Measurements from ENCODE around the gene TM7SF2. TPM values are rescaled to one million over a fixed set of nuclear protein-coding genes. Genes with fewer than 3 reads are reported as not detected.
"Not testable (repeated sequence)": the region's sequence is repeated elsewhere in the genome, so short reads cannot be mapped to it uniquely, and the experiment has no call there.

Gene TM7SF2
- total and polyA plus RNA-seq, 11 donors: 17.6 to 752 (median 74.6) TPM

- no peak for ATAC-seq
- no peak overlapping the region for H3K4me3 ChIP-seq
- intact Hi-C loops (cut with DNase I): no loop called here
- H3K9me3 ChIP-seq: peaks cover 0 to 1% (median 0%) of the 10 kb centered on the region in 12 donors
- H3K4me1 ChIP-seq: no peaks in the 10 kb centered on the region
- 82 to 86% (median 85%) methylated on average over 7 of the region's 7 CpGs for WGBS, 4 donors
- no peaks in the 10 kb centered on the region for H3K27me3 ChIP-seq
- H3K27ac ChIP-seq: no peak overlapping the region
- no peaks in the 10 kb centered on the region for H3K36me3 ChIP-seq
- no peak for DNase-seq
- no peak for TF ChIP-seq POLR2A (IDR thresholded peaks at IDR 0.05)
- TF ChIP-seq CTCF (IDR thresholded peaks at IDR 0.05): no peak
Observed at GRCh38 chr11:65141896-65142494, 30.3 kb downstream of the TM7SF2 start.

GRCh38 chr11:65147352-65148075, 35.8 kb downstream of the TM7SF2 start:
- TF ChIP-seq CTCF (IDR thresholded peaks at IDR 0.05) (no peak), POLR2A (IDR thresholded peaks at IDR 0.05) (no peak)
- Histone ChIP-seq H3K36me3 (no peaks in the 10 kb centered on the region), H3K4me1 (peaks cover 0 to 30% (median 10%) of the 10 kb centered on the region in 12 donors), H3K27me3 (no peaks in the 10 kb centered on the region), H3K9me3 (peaks cover 0 to 6% (median 0%) of the 10 kb centered on the region in 12 donors), H3K27ac (no peak overlapping the region), H3K4me3 (no peak overlapping the region)
- WGBS, 4 donors: 67 to 77% (median 75%) methylated on average over 2 of the region's 2 CpGs
- DNase-seq (no peak), ATAC-seq (no peak)
- intact Hi-C loops (cut with DNase I): no loop called here

- intact Hi-C loops (cut with DNase I): no loop called here
- no peaks in the 10 kb centered on the region for H3K36me3 ChIP-seq
- no peak overlapping the region for H3K4me3 ChIP-seq
- DNase-seq (no peak), ATAC-seq (no peak)
- H3K4me1 ChIP-seq: peaks cover 0 to 33% (median 10%) of the 10 kb centered on the region in 12 donors
- WGBS, 4 donors: 79 to 92% (median 88%) methylated on average over 5 of the region's 5 CpGs
- no peak for TF ChIP-seq CTCF (IDR thresholded peaks at IDR 0.05)
- no peak for TF ChIP-seq POLR2A (IDR thresholded peaks at IDR 0.05)
- no peaks in the 10 kb centered on the region for H3K27me3 ChIP-seq
- H3K9me3 ChIP-seq: peaks cover 0 to 6% (median 0%) of the 10 kb centered on the region in 12 donors
- no peak overlapping the region for H3K27ac ChIP-seq
Observed at GRCh38 chr11:65148657-65149056, 37.0 kb downstream of the TM7SF2 start.

GRCh38 chr11:65150131-65150508, 38.4 kb downstream of the TM7SF2 start:
- H3K27me3 ChIP-seq; H3K36me3 ChIP-seq; DNase-seq; H3K9me3 ChIP-seq; ATAC-seq; intact Hi-C loops (cut with DNase I): not testable (repeated sequence)
- Histone ChIP-seq H3K4me1 (peaks cover 0 to 33% (median 10%) of the 10 kb centered on the region in 12 donors), H3K4me3 (peak overlapping the region in 1 of 12 donors; percentile 3), H3K27ac (peak overlapping the region in 11 of 12 donors; percentile 39 to 80 (median 69))
- WGBS, 4 donors: 76 to 87% (median 83%) methylated on average over 10 of the region's 10 CpGs

Measured in heart left ventricle (tissue), 16 donors.